ENCODE results near the gene AK9. TPM values are rescaled to one million over a fixed set of nuclear protein-coding genes. Genes with fewer than 3 reads are reported as not detected.

Gene AK9
- total and polyA plus RNA-seq, 4 donors = 1.1 to 5.3 (median 3.8) TPM

DNA sequence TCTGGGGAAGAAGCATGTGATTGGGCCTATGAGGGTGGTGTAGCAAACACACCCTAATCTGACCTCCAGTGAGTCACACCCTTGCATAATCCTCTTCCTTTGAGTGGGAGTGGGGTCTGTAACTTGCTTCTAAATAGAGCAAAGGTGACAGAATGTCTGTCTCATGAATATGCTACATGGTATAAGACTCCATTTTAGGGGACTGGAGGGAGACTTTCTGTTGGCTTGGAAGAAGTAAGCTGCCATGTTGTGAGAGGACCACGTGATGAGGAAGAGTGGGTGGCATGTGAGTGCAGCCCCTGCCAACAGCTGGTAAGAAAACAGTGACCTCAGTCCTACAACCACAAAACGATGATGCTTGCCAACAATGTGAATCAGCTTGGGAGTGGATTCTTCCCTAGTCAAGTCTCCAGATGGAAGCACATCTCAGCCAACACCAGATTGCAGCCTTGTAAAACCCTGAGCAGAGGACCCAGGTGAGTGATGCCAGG, 3.7 kb downstream of the AK9 start:
- Histone ChIP-seq H3K4me3 (ENCODE audit: low read depth in 1 of 3, low read length in 3 of 3) (no peak overlapping the region), H3K9ac (ENCODE audit: low read depth in 1 of 2, low read length in 2 of 2) (no peak overlapping the region), H3K27ac (ENCODE audit: low read depth in 1 of 2, low read length in 2 of 2) (no peak overlapping the region), H3K9me3 (ENCODE audit: control insufficient read depth in 4 of 4, low read length in 3 of 4) (no peaks in the 10 kb centered on the region), H3K4me1 (ENCODE audit: control insufficient read depth in 4 of 4, insufficient read depth in 4 of 4, low read length in 3 of 4) (peaks cover 0 to 14% (median 13%) of the 10 kb centered on the region in 4 donors), H3K27me3 (ENCODE audit: control insufficient read depth in 4 of 4, insufficient read depth in 4 of 4, low read length in 3 of 4) (no peaks in the 10 kb centered on the region), H3K36me3 (ENCODE audit: control insufficient read depth in 4 of 4, insufficient read depth in 3 of 4, low read depth in 1 of 4, low read length in 3 of 4) (no peaks in the 10 kb centered on the region)
- DNase-seq (ENCODE audit: low spot score) = no peak
- TF ChIP-seq, protein P1, sequence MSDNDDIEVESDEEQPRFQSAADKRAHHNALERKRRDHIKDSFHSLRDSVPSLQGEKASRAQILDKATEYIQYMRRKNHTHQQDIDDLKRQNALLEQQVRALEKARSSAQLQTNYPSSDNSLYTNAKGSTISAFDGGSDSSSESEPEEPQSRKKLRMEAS (IDR thresholded peaks at IDR 0.05) = no peak
- TF ChIP-seq NR2F2 (IDR thresholded peaks at IDR 0.05) = no peak
- TF ChIP-seq FOXA2 (IDR thresholded peaks at IDR 0.05) = no peak
- no peak for TF ChIP-seq HNF4G (IDR thresholded peaks at IDR 0.05)
- TF ChIP-seq, protein P2, sequence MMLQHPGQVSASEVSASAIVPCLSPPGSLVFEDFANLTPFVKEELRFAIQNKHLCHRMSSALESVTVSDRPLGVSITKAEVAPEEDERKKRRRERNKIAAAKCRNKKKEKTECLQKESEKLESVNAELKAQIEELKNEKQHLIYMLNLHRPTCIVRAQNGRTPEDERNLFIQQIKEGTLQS (IDR thresholded peaks at IDR 0.05) = no peak
- no peak for TF ChIP-seq EGR1 (IDR thresholded peaks at IDR 0.05; ENCODE audit: low read depth in 2 of 2)
- no peak for TF ChIP-seq SP1 (IDR thresholded peaks at IDR 0.05)
- TF ChIP-seq, protein P3, sequence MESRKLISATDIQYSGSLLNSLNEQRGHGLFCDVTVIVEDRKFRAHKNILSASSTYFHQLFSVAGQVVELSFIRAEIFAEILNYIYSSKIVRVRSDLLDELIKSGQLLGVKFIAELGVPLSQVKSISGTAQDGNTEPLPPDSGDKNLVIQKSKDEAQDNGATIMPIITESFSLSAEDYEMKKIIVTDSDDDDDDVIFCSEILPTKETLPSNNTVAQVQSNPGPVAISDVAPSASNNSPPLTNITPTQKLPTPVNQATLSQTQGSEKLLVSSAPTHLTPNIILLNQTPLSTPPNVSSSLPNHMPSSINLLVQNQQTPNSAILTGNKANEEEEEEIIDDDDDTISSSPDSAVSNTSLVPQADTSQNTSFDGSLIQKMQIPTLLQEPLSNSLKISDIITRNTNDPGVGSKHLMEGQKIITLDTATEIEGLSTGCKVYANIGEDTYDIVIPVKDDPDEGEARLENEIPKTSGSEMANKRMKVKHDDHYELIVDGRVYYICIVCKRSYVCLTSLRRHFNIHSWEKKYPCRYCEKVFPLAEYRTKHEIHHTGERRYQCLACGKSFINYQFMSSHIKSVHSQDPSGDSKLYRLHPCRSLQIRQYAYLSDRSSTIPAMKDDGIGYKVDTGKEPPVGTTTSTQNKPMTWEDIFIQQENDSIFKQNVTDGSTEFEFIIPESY (IDR thresholded peaks at IDR 0.05) = no peak
- TF ChIP-seq HNF4A (conservative IDR thresholded peaks at IDR 0.05) = no peak
- TF ChIP-seq, protein P4, sequence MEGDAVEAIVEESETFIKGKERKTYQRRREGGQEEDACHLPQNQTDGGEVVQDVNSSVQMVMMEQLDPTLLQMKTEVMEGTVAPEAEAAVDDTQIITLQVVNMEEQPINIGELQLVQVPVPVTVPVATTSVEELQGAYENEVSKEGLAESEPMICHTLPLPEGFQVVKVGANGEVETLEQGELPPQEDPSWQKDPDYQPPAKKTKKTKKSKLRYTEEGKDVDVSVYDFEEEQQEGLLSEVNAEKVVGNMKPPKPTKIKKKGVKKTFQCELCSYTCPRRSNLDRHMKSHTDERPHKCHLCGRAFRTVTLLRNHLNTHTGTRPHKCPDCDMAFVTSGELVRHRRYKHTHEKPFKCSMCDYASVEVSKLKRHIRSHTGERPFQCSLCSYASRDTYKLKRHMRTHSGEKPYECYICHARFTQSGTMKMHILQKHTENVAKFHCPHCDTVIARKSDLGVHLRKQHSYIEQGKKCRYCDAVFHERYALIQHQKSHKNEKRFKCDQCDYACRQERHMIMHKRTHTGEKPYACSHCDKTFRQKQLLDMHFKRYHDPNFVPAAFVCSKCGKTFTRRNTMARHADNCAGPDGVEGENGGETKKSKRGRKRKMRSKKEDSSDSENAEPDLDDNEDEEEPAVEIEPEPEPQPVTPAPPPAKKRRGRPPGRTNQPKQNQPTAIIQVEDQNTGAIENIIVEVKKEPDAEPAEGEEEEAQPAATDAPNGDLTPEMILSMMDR (IDR thresholded peaks at IDR 0.05; ENCODE audit: low read depth, low read length, missing input control) = no peak
- no peak for TF ChIP-seq GABPA (IDR thresholded peaks at IDR 0.05 in 1 of 2, conservative IDR thresholded peaks at IDR 0.05 in 1 of 2)
- TF ChIP-seq TAF1 (conservative IDR thresholded peaks at IDR 0.05) = no peak
- TF ChIP-seq RXRA (IDR thresholded peaks at IDR 0.05) = no peak
- TF ChIP-seq, protein P5, sequence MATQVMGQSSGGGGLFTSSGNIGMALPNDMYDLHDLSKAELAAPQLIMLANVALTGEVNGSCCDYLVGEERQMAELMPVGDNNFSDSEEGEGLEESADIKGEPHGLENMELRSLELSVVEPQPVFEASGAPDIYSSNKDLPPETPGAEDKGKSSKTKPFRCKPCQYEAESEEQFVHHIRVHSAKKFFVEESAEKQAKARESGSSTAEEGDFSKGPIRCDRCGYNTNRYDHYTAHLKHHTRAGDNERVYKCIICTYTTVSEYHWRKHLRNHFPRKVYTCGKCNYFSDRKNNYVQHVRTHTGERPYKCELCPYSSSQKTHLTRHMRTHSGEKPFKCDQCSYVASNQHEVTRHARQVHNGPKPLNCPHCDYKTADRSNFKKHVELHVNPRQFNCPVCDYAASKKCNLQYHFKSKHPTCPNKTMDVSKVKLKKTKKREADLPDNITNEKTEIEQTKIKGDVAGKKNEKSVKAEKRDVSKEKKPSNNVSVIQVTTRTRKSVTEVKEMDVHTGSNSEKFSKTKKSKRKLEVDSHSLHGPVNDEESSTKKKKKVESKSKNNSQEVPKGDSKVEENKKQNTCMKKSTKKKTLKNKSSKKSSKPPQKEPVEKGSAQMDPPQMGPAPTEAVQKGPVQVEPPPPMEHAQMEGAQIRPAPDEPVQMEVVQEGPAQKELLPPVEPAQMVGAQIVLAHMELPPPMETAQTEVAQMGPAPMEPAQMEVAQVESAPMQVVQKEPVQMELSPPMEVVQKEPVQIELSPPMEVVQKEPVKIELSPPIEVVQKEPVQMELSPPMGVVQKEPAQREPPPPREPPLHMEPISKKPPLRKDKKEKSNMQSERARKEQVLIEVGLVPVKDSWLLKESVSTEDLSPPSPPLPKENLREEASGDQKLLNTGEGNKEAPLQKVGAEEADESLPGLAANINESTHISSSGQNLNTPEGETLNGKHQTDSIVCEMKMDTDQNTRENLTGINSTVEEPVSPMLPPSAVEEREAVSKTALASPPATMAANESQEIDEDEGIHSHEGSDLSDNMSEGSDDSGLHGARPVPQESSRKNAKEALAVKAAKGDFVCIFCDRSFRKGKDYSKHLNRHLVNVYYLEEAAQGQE (IDR thresholded peaks at IDR 0.05) = no peak
- TF ChIP-seq JUND (IDR thresholded peaks at IDR 0.05) = no peak
- TF ChIP-seq YY1 (IDR thresholded peaks at IDR 0.05) = no peak
- TF ChIP-seq FOXA1 (IDR thresholded peaks at IDR 0.05) = no peak
- TF ChIP-seq RAD21 (IDR thresholded peaks at IDR 0.05) = no peak
- WGBS = 64% methylated on average over 2 of the region's 2 CpGs
